HCT116 (cell line): Measurements from ENCODE around the gene ZNF655. TPM values are rescaled to one million over a fixed set of nuclear protein-coding genes. Genes with fewer than 3 reads are reported as not detected.

ENCODE experiments used
- ATAC-seq: fragments of 200-7000 bp; cut with Tn5 transposase; 2 replicates; pipeline ENCODE4 v1.9.1; 2020; ENCODE audit warnings: mild to moderate bottlenecking, moderate library complexity
- BruUV-seq: library from RNA; stranded (reverse); fragments of 400-500 nt; replicated peaks from 2 replicates; lab custom pipeline; 2021; lab: Mats Ljungman, UMichigan
- CTCF ChIA-PET: fragments of 300-600 bp; sonication (Branson Sonifier 250); formaldehyde crosslinking; loops from one replicate; lab custom pipeline; 2021; ENCODE audit warnings: antibody characterized with exemption; lab: Charles Lee
- POLR2A ChIA-PET: fragments of 300-600, 350-600 bp; sonication (Branson Sonifier 250); formaldehyde crosslinking; loops from one replicate; lab custom pipeline; 2021; ENCODE audit warnings: antibody characterized with exemption; lab: Charles Lee
- RAD21 ChIA-PET, 2 experiments: fragments of 300-600 bp; sonication (Branson Sonifier 250); formaldehyde crosslinking; loops; one replicate each; lab custom pipeline; 2023; ENCODE audit warnings: low total read pairs in 2 of 2; ENCODE audit not compliant: uncharacterized antibody in 2 of 2, unreplicated experiment in 2 of 2, low non-redundant PET in 1 of 2; lab: Charles Lee
- DNase-seq: peaks from one replicate; pipeline ENCODE4 v3.0.0-alpha.2; 2010; ENCODE audit warnings: low read depth, low spot score
- H2AFZ ChIP-seq: fragments of 200-600 bp; shearing (Covaris generic), sonication (generic); 2 replicates; pipeline ENCODE4 v1.6.1; 2017; ENCODE audit warnings: low read depth, mixed run types, mixed read lengths, antibody characterized with exemption, low read length; ENCODE audit not compliant: poor library complexity, severe bottlenecking
- H3K27ac ChIP-seq: 2 replicates; pipeline ENCODE4 v1.5.1; 2012; ENCODE audit warnings: low read depth, low read length
- H3K27me3 ChIP-seq: fragments of 200-600 bp; sonication (generic); 2 replicates; pipeline ENCODE4 v1.6.1; 2016; ENCODE audit warnings: mixed run types, low read length, mixed read lengths; ENCODE audit not compliant: insufficient read depth
- H3K36me3 ChIP-seq, 2 experiments: fragments of 200-500 bp in 1 of 2; fragments of 200-600 bp in 1 of 2; sonication (Bioruptor generic) in 1 of 2; sonication (generic) in 1 of 2; 2 replicates each; pipeline versions ENCODE4 v1.5.1 to v1.6.1; 2014 to 2016; ENCODE audit warnings: low read length in 2 of 2, inconsistent platforms in 1 of 2, mixed read lengths in 1 of 2, mixed run types in 1 of 2; ENCODE audit not compliant: insufficient read depth in 2 of 2, control insufficient read depth in 1 of 2
- H3K4me1 ChIP-seq, 2 experiments: fragments of 200-600 bp in 1 of 2; sonication (generic) in 1 of 2; 2 replicates each; pipeline versions ENCODE4 v1.5.1 to v1.6.1; 2012 to 2017; ENCODE audit warnings: low read length in 2 of 2, inconsistent platforms in 1 of 2, mild to moderate bottlenecking in 1 of 2, mixed read lengths in 1 of 2, mixed run types in 1 of 2, moderate library complexity in 1 of 2; ENCODE audit not compliant: insufficient read depth in 2 of 2, control insufficient read depth in 1 of 2
- H3K4me2 ChIP-seq: fragments of 200-600 bp; sonication (generic); 2 replicates; pipeline ENCODE4 v1.6.1; 2017; ENCODE audit warnings: mixed run types, low read length, mixed read lengths
- H3K4me3 ChIP-seq, 2 experiments: fragments of 200-600 bp in 1 of 2; sonication (generic) in 1 of 2; replicated peaks in 1 of 2; 2 replicates each; pipeline ENCODE4 v1.5.1; 2011 to 2016; ENCODE audit warnings: low read length in 2 of 2, control low read depth in 1 of 2, low read depth in 1 of 2, mild to moderate bottlenecking in 1 of 2, mixed read lengths in 1 of 2, mixed run types in 1 of 2
- H3K79me2 ChIP-seq: fragments of 200-600 bp; sonication (generic); 2 replicates; pipeline ENCODE4 v1.6.1; 2017; ENCODE audit warnings: mild to moderate bottlenecking, mixed run types, low read length, moderate library complexity, mixed read lengths; ENCODE audit not compliant: insufficient read depth
- H3K9ac ChIP-seq: fragments of 200-600 bp; sonication (generic); 2 replicates; pipeline ENCODE4 v1.6.1; 2016; ENCODE audit warnings: low read length, mixed read lengths
- H3K9me2 ChIP-seq: fragments of 200-600 bp; sonication (generic), shearing (Covaris generic); 2 replicates; pipeline ENCODE4 v1.6.1; 2017; ENCODE audit warnings: mixed run types, mild to moderate bottlenecking, moderate library complexity; ENCODE audit not compliant: insufficient read depth
- H3K9me3 ChIP-seq, 2 experiments: fragments of 200-500 bp in 1 of 2; fragments of 200-600 bp in 1 of 2; sonication (Bioruptor generic) in 1 of 2; sonication (generic) in 1 of 2; 2 replicates each; pipeline ENCODE4 v1.6.1; 2014 to 2017; ENCODE audit warnings: low read length in 2 of 2, mixed read lengths in 2 of 2, inconsistent platforms in 1 of 2, low read depth in 1 of 2, mild to moderate bottlenecking in 1 of 2, mixed run types in 1 of 2, moderate library complexity in 1 of 2; ENCODE audit not compliant: control insufficient read depth in 1 of 2, insufficient read depth in 1 of 2
- H4K20me1 ChIP-seq: fragments of 200-600 bp; sonication (generic), shearing (Covaris generic); 2 replicates; pipeline ENCODE4 v1.6.1; 2017; ENCODE audit warnings: mixed run types, mild to moderate bottlenecking, moderate library complexity; ENCODE audit not compliant: insufficient read depth
- CBX3 ChIP-seq: IDR thresholded peaks from 2 replicates; pipeline ENCODE4 v1.6.1; 2012; ENCODE audit warnings: low read depth
- CEBPB ChIP-seq: IDR thresholded peaks from 2 replicates; pipeline ENCODE4 v1.6.1; 2012; ENCODE audit warnings: low read depth
- EGR1 ChIP-seq: IDR thresholded peaks from 2 replicates; pipeline ENCODE4 v1.6.1; 2012; ENCODE audit warnings: low read depth
- ELF1 ChIP-seq: IDR thresholded peaks from 2 replicates; pipeline ENCODE4 v1.6.1; 2012; ENCODE audit warnings: low read depth, borderline replicate concordance
- EZH2 ChIP-seq: fragments of 200-600 bp; sonication (generic); IDR thresholded peaks from 2 replicates; pipeline ENCODE4 v1.6.1; 2017; ENCODE audit warnings: antibody characterized with exemption, mixed run types
- EZH2phosphoT487 ChIP-seq: fragments of 200-600 bp; IDR thresholded peaks from 2 replicates; pipeline ENCODE4 v1.6.1; 2018; ENCODE audit warnings: antibody characterized with exemption, borderline replicate concordance
- FOSL1 ChIP-seq: IDR thresholded peaks from 2 replicates; pipeline ENCODE4 v1.6.1; 2012; ENCODE audit warnings: low read depth
- JUND ChIP-seq: IDR thresholded peaks from 2 replicates; pipeline ENCODE4 v1.6.1; 2012
- POLR2A ChIP-seq: IDR thresholded peaks from 2 replicates; pipeline ENCODE4 v1.7.0; 2011; ENCODE audit warnings: borderline replicate concordance; ENCODE audit not compliant: insufficient read depth, insufficient read length; ENCODE audit errors: extremely low read depth
- POLR2AphosphoS5 ChIP-seq: IDR thresholded peaks from 2 replicates; pipeline ENCODE4 v1.6.1; 2011; ENCODE audit warnings: mild to moderate bottlenecking, low read depth, low read length, moderate library complexity
- RAD21 ChIP-seq: IDR thresholded peaks from 2 replicates; pipeline ENCODE4 v1.6.1; 2012; ENCODE audit warnings: low read depth, mild to moderate bottlenecking
- SIN3A ChIP-seq: IDR thresholded peaks from 2 replicates; pipeline ENCODE4 v1.6.1; 2012; ENCODE audit warnings: low read depth
- SRF ChIP-seq: IDR thresholded peaks from 2 replicates; pipeline ENCODE4 v1.6.1; 2012; ENCODE audit warnings: low read depth
- TCF7L2 ChIP-seq: IDR thresholded peaks from 2 replicates; pipeline ENCODE4 v1.7.0; 2011; ENCODE audit warnings: borderline replicate concordance, inconsistent platforms; ENCODE audit not compliant: insufficient read depth, insufficient read length; ENCODE audit errors: extremely low read depth
- YY1 ChIP-seq: IDR thresholded peaks from 2 replicates; pipeline ENCODE4 v1.6.1; 2011; ENCODE audit warnings: low read length, low read depth, moderate library complexity, mild to moderate bottlenecking; ENCODE audit not compliant: insufficient replicate concordance; ENCODE audit errors: extremely low read depth
- ZFX ChIP-seq: fragments of 450-650 bp; IDR thresholded peaks from 2 replicates; pipeline ENCODE4 v1.6.1; 2017
- ZNF274 ChIP-seq: fragments of 200-500 bp; sonication (Bioruptor generic); IDR thresholded peaks from 2 replicates; pipeline ENCODE4 v1.6.1; 2014; ENCODE audit warnings: mild to moderate bottlenecking, low read depth, low read length, inconsistent platforms
- intact Hi-C: fragments of 100-400 bp; cut with micrococcal nuclease; formaldehyde crosslinking; loops from 2 replicates; pipeline ENCODE4 v1.10.0; 2022
- total RNA-seq: library from RNA; stranded (reverse); gene quantifications from one replicate; pipeline ENCODE4 v1.2.1, GENCODE V29; 2021; ENCODE audit not compliant: unreplicated experiment
- TF ChIP-seq, protein P1 (sequence below): IDR thresholded peaks from 2 replicates; pipeline ENCODE4 v1.6.1; 2012; ENCODE audit warnings: low read depth
- TF ChIP-seq, protein P2 (sequence below): IDR thresholded peaks from 2 replicates; pipeline ENCODE4 v1.6.1; 2011; ENCODE audit warnings: mild to moderate bottlenecking, low read length, moderate library complexity; ENCODE audit not compliant: insufficient replicate concordance; ENCODE audit errors: extremely low read depth
- TF ChIP-seq, protein P3 (sequence below): IDR thresholded peaks from 2 replicates; pipeline ENCODE4 v1.6.1; 2012
- TF ChIP-seq, protein P4 (sequence below), 3 experiments: fragments of 200-600 bp in 1 of 3; sonication (generic) in 1 of 3; IDR thresholded peaks in 2 of 3; conservative IDR thresholded peaks in 1 of 3; 2 replicates each; pipeline ENCODE4 v1.5.1; 2012 to 2017; ENCODE audit warnings: low read depth in 2 of 3, low read length in 2 of 3, antibody characterized with exemption in 1 of 3, borderline replicate concordance in 1 of 3, control low read depth in 1 of 3, mild to moderate bottlenecking in 1 of 3, mixed read lengths in 1 of 3, mixed run types in 1 of 3, moderate library complexity in 1 of 3; ENCODE audit not compliant: insufficient read depth in 1 of 3

Gene ZNF655
- total RNA-seq, 1 experiment from 2014 or later = 45.0 TPM

DNA sequence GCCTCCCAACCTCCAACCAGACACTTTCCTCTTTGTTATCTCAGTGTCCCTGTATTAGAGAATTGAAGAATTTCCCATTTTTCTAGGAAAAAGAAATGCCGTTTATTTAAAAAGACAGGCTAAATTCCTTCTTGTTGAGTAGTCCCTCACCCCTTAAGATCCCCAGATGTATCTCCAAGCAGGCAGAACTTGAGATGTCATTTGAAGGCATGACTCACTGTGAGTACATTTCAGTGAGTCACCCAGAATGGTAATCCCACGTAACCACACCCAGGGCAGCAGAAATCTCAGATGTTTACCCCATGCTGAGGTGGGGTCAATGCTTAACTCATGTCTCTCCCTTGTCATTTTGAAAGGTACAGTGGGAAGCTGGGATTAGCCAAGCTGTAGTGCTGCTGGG is 4.4 kb downstream of the ZNF655 start:
- peaks cover 75% of the 10 kb centered on the region for H3K79me2 ChIP-seq
- H3K27ac ChIP-seq = peak overlapping the region; percentile 63; the same call in 1 of the 2 replicates
- no peaks in the 10 kb centered on the region; the same call in 1 of the 2 replicates for H4K20me1 ChIP-seq
- DNase-seq = peak; percentile 96
- H3K9me3 ChIP-seq = no peaks in the 10 kb centered on the region
- POLR2A ChIA-PET = no interaction called here
- RAD21 ChIA-PET = no interaction called here
- H2AFZ ChIP-seq = no peak overlapping the region
- no peaks in the 10 kb centered on the region for H3K27me3 ChIP-seq
- peak overlapping the region in 1 of 2 experiments; percentile 35; a peak in 1 of 4 replicates for H3K4me3 ChIP-seq
- intact Hi-C loops = no loop called here
- peaks cover 28 to 49% of the 10 kb centered on the region in 2 experiments for H3K36me3 ChIP-seq
- peaks cover 32 to 55% of the 10 kb centered on the region in 2 experiments for H3K4me1 ChIP-seq
- peak overlapping the region; percentile 79 for H3K4me2 ChIP-seq
- BruUV-seq = no TSS peak
- no peaks in the 10 kb centered on the region for H3K9me2 ChIP-seq
- CTCF ChIA-PET = no interaction called here
- peak overlapping the region; percentile 38 for H3K9ac ChIP-seq
- peak; percentile 68 for ATAC-seq
- TF ChIP-seq EGR1 = 0 out of 2 replicates have a peak, but pooled peaks have one; percentile 48
- TF ChIP-seq CBX3 = peak; percentile 96
- peak; percentile 61; the same call in 1 of the 2 replicates for TF ChIP-seq POLR2AphosphoS5
- TF ChIP-seq EZH2phosphoT487 = no peak
- peak; percentile 100 for TF ChIP-seq JUND
- TF ChIP-seq ELF1 = no peak
- TF ChIP-seq YY1 = peak; percentile 62
- TF ChIP-seq, protein P1, sequence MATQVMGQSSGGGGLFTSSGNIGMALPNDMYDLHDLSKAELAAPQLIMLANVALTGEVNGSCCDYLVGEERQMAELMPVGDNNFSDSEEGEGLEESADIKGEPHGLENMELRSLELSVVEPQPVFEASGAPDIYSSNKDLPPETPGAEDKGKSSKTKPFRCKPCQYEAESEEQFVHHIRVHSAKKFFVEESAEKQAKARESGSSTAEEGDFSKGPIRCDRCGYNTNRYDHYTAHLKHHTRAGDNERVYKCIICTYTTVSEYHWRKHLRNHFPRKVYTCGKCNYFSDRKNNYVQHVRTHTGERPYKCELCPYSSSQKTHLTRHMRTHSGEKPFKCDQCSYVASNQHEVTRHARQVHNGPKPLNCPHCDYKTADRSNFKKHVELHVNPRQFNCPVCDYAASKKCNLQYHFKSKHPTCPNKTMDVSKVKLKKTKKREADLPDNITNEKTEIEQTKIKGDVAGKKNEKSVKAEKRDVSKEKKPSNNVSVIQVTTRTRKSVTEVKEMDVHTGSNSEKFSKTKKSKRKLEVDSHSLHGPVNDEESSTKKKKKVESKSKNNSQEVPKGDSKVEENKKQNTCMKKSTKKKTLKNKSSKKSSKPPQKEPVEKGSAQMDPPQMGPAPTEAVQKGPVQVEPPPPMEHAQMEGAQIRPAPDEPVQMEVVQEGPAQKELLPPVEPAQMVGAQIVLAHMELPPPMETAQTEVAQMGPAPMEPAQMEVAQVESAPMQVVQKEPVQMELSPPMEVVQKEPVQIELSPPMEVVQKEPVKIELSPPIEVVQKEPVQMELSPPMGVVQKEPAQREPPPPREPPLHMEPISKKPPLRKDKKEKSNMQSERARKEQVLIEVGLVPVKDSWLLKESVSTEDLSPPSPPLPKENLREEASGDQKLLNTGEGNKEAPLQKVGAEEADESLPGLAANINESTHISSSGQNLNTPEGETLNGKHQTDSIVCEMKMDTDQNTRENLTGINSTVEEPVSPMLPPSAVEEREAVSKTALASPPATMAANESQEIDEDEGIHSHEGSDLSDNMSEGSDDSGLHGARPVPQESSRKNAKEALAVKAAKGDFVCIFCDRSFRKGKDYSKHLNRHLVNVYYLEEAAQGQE = no peak
- TF ChIP-seq, protein P2, sequence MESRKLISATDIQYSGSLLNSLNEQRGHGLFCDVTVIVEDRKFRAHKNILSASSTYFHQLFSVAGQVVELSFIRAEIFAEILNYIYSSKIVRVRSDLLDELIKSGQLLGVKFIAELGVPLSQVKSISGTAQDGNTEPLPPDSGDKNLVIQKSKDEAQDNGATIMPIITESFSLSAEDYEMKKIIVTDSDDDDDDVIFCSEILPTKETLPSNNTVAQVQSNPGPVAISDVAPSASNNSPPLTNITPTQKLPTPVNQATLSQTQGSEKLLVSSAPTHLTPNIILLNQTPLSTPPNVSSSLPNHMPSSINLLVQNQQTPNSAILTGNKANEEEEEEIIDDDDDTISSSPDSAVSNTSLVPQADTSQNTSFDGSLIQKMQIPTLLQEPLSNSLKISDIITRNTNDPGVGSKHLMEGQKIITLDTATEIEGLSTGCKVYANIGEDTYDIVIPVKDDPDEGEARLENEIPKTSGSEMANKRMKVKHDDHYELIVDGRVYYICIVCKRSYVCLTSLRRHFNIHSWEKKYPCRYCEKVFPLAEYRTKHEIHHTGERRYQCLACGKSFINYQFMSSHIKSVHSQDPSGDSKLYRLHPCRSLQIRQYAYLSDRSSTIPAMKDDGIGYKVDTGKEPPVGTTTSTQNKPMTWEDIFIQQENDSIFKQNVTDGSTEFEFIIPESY = peak; percentile 55
- TF ChIP-seq ZFX = no peak
- TF ChIP-seq ZNF274 = no peak
- peak; percentile 75 for TF ChIP-seq TCF7L2
- TF ChIP-seq RAD21 = no peak
- TF ChIP-seq, protein P3, sequence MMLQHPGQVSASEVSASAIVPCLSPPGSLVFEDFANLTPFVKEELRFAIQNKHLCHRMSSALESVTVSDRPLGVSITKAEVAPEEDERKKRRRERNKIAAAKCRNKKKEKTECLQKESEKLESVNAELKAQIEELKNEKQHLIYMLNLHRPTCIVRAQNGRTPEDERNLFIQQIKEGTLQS = no peak; the same call in 1 of the 2 replicates
- no peak for TF ChIP-seq POLR2A
- no peak for TF ChIP-seq EZH2
- TF ChIP-seq CEBPB = peak; percentile 82; the same call in 1 of the 2 replicates
- peak; percentile 100 for TF ChIP-seq SIN3A
- TF ChIP-seq, protein P4, sequence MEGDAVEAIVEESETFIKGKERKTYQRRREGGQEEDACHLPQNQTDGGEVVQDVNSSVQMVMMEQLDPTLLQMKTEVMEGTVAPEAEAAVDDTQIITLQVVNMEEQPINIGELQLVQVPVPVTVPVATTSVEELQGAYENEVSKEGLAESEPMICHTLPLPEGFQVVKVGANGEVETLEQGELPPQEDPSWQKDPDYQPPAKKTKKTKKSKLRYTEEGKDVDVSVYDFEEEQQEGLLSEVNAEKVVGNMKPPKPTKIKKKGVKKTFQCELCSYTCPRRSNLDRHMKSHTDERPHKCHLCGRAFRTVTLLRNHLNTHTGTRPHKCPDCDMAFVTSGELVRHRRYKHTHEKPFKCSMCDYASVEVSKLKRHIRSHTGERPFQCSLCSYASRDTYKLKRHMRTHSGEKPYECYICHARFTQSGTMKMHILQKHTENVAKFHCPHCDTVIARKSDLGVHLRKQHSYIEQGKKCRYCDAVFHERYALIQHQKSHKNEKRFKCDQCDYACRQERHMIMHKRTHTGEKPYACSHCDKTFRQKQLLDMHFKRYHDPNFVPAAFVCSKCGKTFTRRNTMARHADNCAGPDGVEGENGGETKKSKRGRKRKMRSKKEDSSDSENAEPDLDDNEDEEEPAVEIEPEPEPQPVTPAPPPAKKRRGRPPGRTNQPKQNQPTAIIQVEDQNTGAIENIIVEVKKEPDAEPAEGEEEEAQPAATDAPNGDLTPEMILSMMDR (IDR thresholded peaks at IDR 0.05 in 2 of 3, conservative IDR thresholded peaks at IDR 0.05 in 1 of 3; ENCODE audit: borderline replicate concordance in 1 of 3, insufficient read depth in 1 of 3, low read depth in 2 of 3, low read length in 2 of 3) = no peak
- peak; percentile 87 for TF ChIP-seq SRF
- peak; percentile 100 for TF ChIP-seq FOSL1
